Astrocyte (in vitro differentiated cells and primary cell): ENCODE measurements around the gene CELF5.

Experiments used
- CTCF ChIP-seq: IDR thresholded peaks from 2 replicates; pipeline ENCODE4 v1.5.1; 2011; ENCODE audit warnings: low read depth, mild to moderate bottlenecking, inconsistent platforms, low read length, moderate library complexity; ENCODE audit not compliant: insufficient read depth
- EZH2 ChIP-seq: IDR thresholded peaks from 2 replicates; pipeline ENCODE4 v1.6.1; 2012; ENCODE audit warnings: mild to moderate bottlenecking, low read length, inconsistent platforms; ENCODE audit not compliant: insufficient read depth

- TF ChIP-seq CTCF (no peak), EZH2 (no peak)
Measured at GRCh38 chr19:3233831-3234230, 9.4 kb downstream of the CELF5 start.
